PC-9 (cell line): ENCODE measurements around the gene ARFGAP3. TPM values are rescaled to one million over a fixed set of nuclear protein-coding genes. Genes with fewer than 3 reads are reported as not detected.

Source experiments
- Bru-seq: library from RNA; stranded (reverse); fragments of 400-500 nt; gene quantifications from one replicate; lab custom pipeline; 2021; lab: Mats Ljungman, UMichigan
- BruChase-seq, 2 experiments: library from RNA; stranded (reverse); fragments of 400-500 nt; gene quantifications; one replicate each; lab custom pipeline; 2021; lab: Mats Ljungman, UMichigan
- BruUV-seq: library from RNA; stranded (reverse); fragments of 400-500 nt; replicated peaks from 2 replicates; lab custom pipeline; 2021; lab: Mats Ljungman, UMichigan
- CTCF ChIA-PET: fragments of 300-600 bp; sonication (Branson Sonifier 250); formaldehyde crosslinking; loops from one replicate; lab custom pipeline; 2022; ENCODE audit warnings: antibody characterized with exemption; lab: Charles Lee
- POLR2A ChIA-PET: fragments of 300-600 bp; sonication (Branson Sonifier 250); formaldehyde crosslinking; loops from one replicate; lab custom pipeline; 2022; ENCODE audit warnings: antibody characterized with exemption; ENCODE audit not compliant: unreplicated experiment; lab: Charles Lee
- DNase-seq, 2 experiments: peaks; one replicate each; pipeline versions ENCODE4 v3.0.0 to v3.0.0-alpha.2; 2015 to 2022; ENCODE audit warnings: mixed read lengths in 1 of 2
- H2AFZ ChIP-seq: fragments of 200-600 bp; sonication (generic); 2 replicates; pipeline ENCODE4 v1.8.1; 2017; ENCODE audit warnings: antibody characterized with exemption
- H3F3A ChIP-seq: fragments of 200-600 bp; sonication (generic); 2 replicates; pipeline ENCODE4 v1.8.1; 2017; ENCODE audit warnings: antibody characterized with exemption, mild to moderate bottlenecking, low read depth; ENCODE audit not compliant: insufficient read depth
- H3K27ac ChIP-seq: fragments of 200-600 bp; sonication (generic); 2 replicates; pipeline ENCODE4 v1.6.1; 2016; ENCODE audit warnings: mixed run types
- H3K27me3 ChIP-seq: fragments of 200-600 bp; sonication (generic); 2 replicates; pipeline ENCODE4 v1.6.1; 2016; ENCODE audit warnings: low read depth, mixed run types; ENCODE audit not compliant: insufficient read depth
- H3K36me3 ChIP-seq: fragments of 200-600 bp; sonication (generic); 2 replicates; pipeline ENCODE4 v1.6.1; 2016; ENCODE audit warnings: low read depth, mixed run types
- H3K4me1 ChIP-seq: fragments of 200-600 bp; sonication (generic); replicated peaks from 2 replicates; pipeline ENCODE4 v1.6.1; 2016; ENCODE audit warnings: mixed run types; ENCODE audit not compliant: insufficient read depth
- H3K4me2 ChIP-seq: fragments of 200-600 bp; sonication (generic); 2 replicates; pipeline ENCODE4 v1.6.1; 2017; ENCODE audit warnings: mixed run types
- H3K4me3 ChIP-seq: fragments of 200-600 bp; sonication (generic); 2 replicates; pipeline ENCODE4 v1.6.1; 2016; ENCODE audit warnings: mixed run types
- H3K79me2 ChIP-seq: fragments of 200-600 bp; sonication (generic); 2 replicates; pipeline ENCODE4 v1.6.1; 2017; ENCODE audit warnings: low read depth, mixed run types
- H3K9me2 ChIP-seq: fragments of 200-600 bp; sonication (generic); 2 replicates; pipeline ENCODE4 v1.8.1; 2017; ENCODE audit warnings: mild to moderate bottlenecking; ENCODE audit not compliant: insufficient read depth
- H3K9me3 ChIP-seq: fragments of 200-600 bp; sonication (generic); 2 replicates; pipeline ENCODE4 v1.8.1; 2016; ENCODE audit warnings: low read depth; ENCODE audit not compliant: insufficient read depth
- H4K20me1 ChIP-seq: fragments of 200-600 bp; sonication (generic); 2 replicates; pipeline ENCODE4 v1.8.1; 2017; ENCODE audit not compliant: insufficient read depth
- CTCF ChIP-seq: fragments of 200-600 bp; sonication (generic); conservative IDR thresholded peaks from 2 replicates; pipeline ENCODE4 v1.6.1; 2017; ENCODE audit warnings: mixed run types, antibody characterized with exemption, mild to moderate bottlenecking, moderate library complexity
- EZH2 ChIP-seq: fragments of 200-600 bp; sonication (generic); IDR thresholded peaks from 2 replicates; pipeline ENCODE4 v1.8.0; 2017; ENCODE audit warnings: antibody characterized with exemption, low read depth
- intact Hi-C: fragments of 100-400 bp; cut with micrococcal nuclease; formaldehyde crosslinking; loops from one replicate; pipeline ENCODE4 v1.10.0; 2022; ENCODE audit not compliant: unreplicated experiment
- long read RNA-seq: library from polyadenylated mRNA; stranded (forward); transcript quantifications from one replicate; pipeline ENCODE4 v2.0.0, GENCODE V29; 2022
- total RNA-seq: library from RNA; stranded (reverse); gene quantifications from 2 replicates; pipeline ENCODE4 v1.2.3, GENCODE V29; 2021

The ARFGAP3 gene
- total RNA-seq (26.5 and 29.1 TPM in 2 replicates), Bru-seq, nascent RNA (percentile 74 among the genes with signal in this experiment), BruChase-seq, experiment 1, labeled RNA remaining after a 2-hour chase (percentile 72 among the genes with signal in this experiment), BruChase-seq, experiment 2, labeled RNA remaining after a 6-hour chase (percentile 74 among the genes with signal in this experiment)
- long read RNA-seq, transcript ARFGAP3-201 (16 exons, 2,857 nt): major isoform, 58 of 71 reads
- long read RNA-seq, partial matches to known transcripts: 2 of 71 reads
- long read RNA-seq, other reads (novel, unspliced or antisense): 11 of 71 reads

- H2AFZ ChIP-seq: peak within 1 kb of the TSS; percentile 85
- H3K9me2 ChIP-seq: no peaks in the 10 kb centered on the region
- peak; percentile 76 to 95 for DNase-seq
- H3K4me1 ChIP-seq: peaks cover 24% of the 10 kb centered on the region
- no TSS peak for BruUV-seq
- peak within 1 kb of the TSS; percentile 96 for H3K4me2 ChIP-seq
- H3K4me3 ChIP-seq: peak within 1 kb of the TSS; percentile 94
- TF ChIP-seq EZH2 (no peak), CTCF (no peak)
- peak within 1 kb of the TSS; percentile 75 for H3K27ac ChIP-seq
- H3K79me2 ChIP-seq: peaks cover 44% of the 10 kb centered on the region
- H3K27me3 ChIP-seq: no peaks in the 10 kb centered on the region
- peaks cover 15% of the 10 kb centered on the region; the same call in 1 of the 2 replicates for H4K20me1 ChIP-seq
- ChIA-PET CTCF (interaction anchor here (2.0 kb wide), 1 partner anchor 11 kb away, joined by 15 read pairs; no protein-coding TSS in a partner anchor), POLR2A (no interaction called here)
- H3F3A ChIP-seq: peaks cover 37% of the 10 kb centered on the region
- H3K9me3 ChIP-seq: no peaks in the 10 kb centered on the region
- intact Hi-C loops: no loop called here
- no peaks in the 10 kb centered on the region for H3K36me3 ChIP-seq
Measured at GRCh38 chr22:42856865-42857704, at the start of gene ARFGAP3. Gene ARFGAP3 (minus strand): TSS chr22:42857273. CDS start chr22:42857182, 91 bp downstream.

- ChIA-PET POLR2A (no interaction called here), CTCF (no interaction called here)
- no peaks in the 10 kb centered on the region for H3K9me2 ChIP-seq
- no peak for DNase-seq
- peaks cover 24% of the 10 kb centered on the region; the same call in 1 of the 2 replicates for H3K36me3 ChIP-seq
- no peaks in the 10 kb centered on the region for H3F3A ChIP-seq
- H3K27me3 ChIP-seq: no peaks in the 10 kb centered on the region
- peaks cover 28% of the 10 kb centered on the region for H3K79me2 ChIP-seq
- H3K27ac ChIP-seq: no peak overlapping the region
- H3K4me3 ChIP-seq: no peak overlapping the region
- no peak overlapping the region for H2AFZ ChIP-seq
- no peak overlapping the region for H3K4me2 ChIP-seq
- no peaks in the 10 kb centered on the region for H3K9me3 ChIP-seq
- no peaks in the 10 kb centered on the region for H3K4me1 ChIP-seq
- TF ChIP-seq EZH2: no peak
- TF ChIP-seq CTCF: no peak
- BruUV-seq: no TSS peak
- intact Hi-C loops: no loop called here
- H4K20me1 ChIP-seq: peaks cover 9% of the 10 kb centered on the region
Measured at GRCh38 chr22:42905702-42906183, 48.7 kb upstream of the ARFGAP3 start.

- BruUV-seq: no TSS peak
- Histone ChIP-seq H3K27me3 (no peaks in the 10 kb centered on the region), H3K27ac (no peak overlapping the region), H3K36me3 (peaks cover 23% of the 10 kb centered on the region; the same call in 1 of the 2 replicates), H2AFZ (no peak overlapping the region), H3K9me3 (no peaks in the 10 kb centered on the region), H3K4me1 (no peaks in the 10 kb centered on the region), H4K20me1 (peaks cover 9% of the 10 kb centered on the region), H3K79me2 (peaks cover 28% of the 10 kb centered on the region), H3K4me3 (no peak overlapping the region), H3F3A (no peaks in the 10 kb centered on the region), H3K4me2 (no peak overlapping the region), H3K9me2 (no peaks in the 10 kb centered on the region)
- POLR2A ChIA-PET: no interaction called here
- TF ChIP-seq EZH2 (no peak), CTCF (no peak)
- CTCF ChIA-PET: interaction anchor here (0.6 kb wide), 1 partner anchor 97 kb away, joined by 4 read pairs; no protein-coding TSS in a partner anchor
- DNase-seq: no peak
- intact Hi-C loops: no loop called here
Measured at GRCh38 chr22:42905217-42905616, 48.1 kb upstream of the ARFGAP3 start.
